HCT116 (cell line): ENCODE results near the gene REEP6. TPM values are rescaled to one million over a fixed set of nuclear protein-coding genes. Genes with fewer than 3 reads are reported as not detected.

Experiments used
- ATAC-seq: fragments of 200-7000 bp; cut with Tn5 transposase; 2 replicates; pipeline ENCODE4 v1.9.1; 2020; ENCODE audit warnings: mild to moderate bottlenecking, moderate library complexity
- BruUV-seq: library from RNA; stranded (reverse); fragments of 400-500 nt; replicated peaks from 2 replicates; lab custom pipeline; 2021; lab: Mats Ljungman, UMichigan
- CTCF ChIA-PET: fragments of 300-600 bp; sonication (Branson Sonifier 250); formaldehyde crosslinking; loops from one replicate; lab custom pipeline; 2021; ENCODE audit warnings: antibody characterized with exemption; lab: Charles Lee
- POLR2A ChIA-PET: fragments of 300-600, 350-600 bp; sonication (Branson Sonifier 250); formaldehyde crosslinking; loops from one replicate; lab custom pipeline; 2021; ENCODE audit warnings: antibody characterized with exemption; lab: Charles Lee
- RAD21 ChIA-PET, 2 experiments: fragments of 300-600 bp; sonication (Branson Sonifier 250); formaldehyde crosslinking; loops; one replicate each; lab custom pipeline; 2023; ENCODE audit warnings: low total read pairs in 2 of 2; ENCODE audit not compliant: uncharacterized antibody in 2 of 2, unreplicated experiment in 2 of 2, low non-redundant PET in 1 of 2; lab: Charles Lee
- DNase-seq: peaks from one replicate; pipeline ENCODE4 v3.0.0-alpha.2; 2010; ENCODE audit warnings: low read depth, low spot score
- H2AFZ ChIP-seq: fragments of 200-600 bp; shearing (Covaris generic), sonication (generic); 2 replicates; pipeline ENCODE4 v1.6.1; 2017; ENCODE audit warnings: low read depth, mixed run types, mixed read lengths, antibody characterized with exemption, low read length; ENCODE audit not compliant: poor library complexity, severe bottlenecking
- H3K27ac ChIP-seq: 2 replicates; pipeline ENCODE4 v1.5.1; 2012; ENCODE audit warnings: low read depth, low read length
- H3K27me3 ChIP-seq: fragments of 200-600 bp; sonication (generic); 2 replicates; pipeline ENCODE4 v1.6.1; 2016; ENCODE audit warnings: mixed run types, low read length, mixed read lengths; ENCODE audit not compliant: insufficient read depth
- H3K36me3 ChIP-seq, 2 experiments: fragments of 200-500 bp in 1 of 2; fragments of 200-600 bp in 1 of 2; sonication (Bioruptor generic) in 1 of 2; sonication (generic) in 1 of 2; 2 replicates each; pipeline versions ENCODE4 v1.5.1 to v1.6.1; 2014 to 2016; ENCODE audit warnings: low read length in 2 of 2, inconsistent platforms in 1 of 2, mixed read lengths in 1 of 2, mixed run types in 1 of 2; ENCODE audit not compliant: insufficient read depth in 2 of 2, control insufficient read depth in 1 of 2
- H3K4me1 ChIP-seq, 2 experiments: fragments of 200-600 bp in 1 of 2; sonication (generic) in 1 of 2; 2 replicates each; pipeline versions ENCODE4 v1.5.1 to v1.6.1; 2012 to 2017; ENCODE audit warnings: low read length in 2 of 2, inconsistent platforms in 1 of 2, mild to moderate bottlenecking in 1 of 2, mixed read lengths in 1 of 2, mixed run types in 1 of 2, moderate library complexity in 1 of 2; ENCODE audit not compliant: insufficient read depth in 2 of 2, control insufficient read depth in 1 of 2
- H3K4me2 ChIP-seq: fragments of 200-600 bp; sonication (generic); 2 replicates; pipeline ENCODE4 v1.6.1; 2017; ENCODE audit warnings: mixed run types, low read length, mixed read lengths
- H3K4me3 ChIP-seq, 2 experiments: fragments of 200-600 bp in 1 of 2; sonication (generic) in 1 of 2; replicated peaks in 1 of 2; 2 replicates each; pipeline ENCODE4 v1.5.1; 2011 to 2016; ENCODE audit warnings: low read length in 2 of 2, control low read depth in 1 of 2, low read depth in 1 of 2, mild to moderate bottlenecking in 1 of 2, mixed read lengths in 1 of 2, mixed run types in 1 of 2
- H3K79me2 ChIP-seq: fragments of 200-600 bp; sonication (generic); 2 replicates; pipeline ENCODE4 v1.6.1; 2017; ENCODE audit warnings: mild to moderate bottlenecking, mixed run types, low read length, moderate library complexity, mixed read lengths; ENCODE audit not compliant: insufficient read depth
- H3K9ac ChIP-seq: fragments of 200-600 bp; sonication (generic); 2 replicates; pipeline ENCODE4 v1.6.1; 2016; ENCODE audit warnings: low read length, mixed read lengths
- H3K9me2 ChIP-seq: fragments of 200-600 bp; sonication (generic), shearing (Covaris generic); 2 replicates; pipeline ENCODE4 v1.6.1; 2017; ENCODE audit warnings: mixed run types, mild to moderate bottlenecking, moderate library complexity; ENCODE audit not compliant: insufficient read depth
- H3K9me3 ChIP-seq, 2 experiments: fragments of 200-500 bp in 1 of 2; fragments of 200-600 bp in 1 of 2; sonication (Bioruptor generic) in 1 of 2; sonication (generic) in 1 of 2; 2 replicates each; pipeline ENCODE4 v1.6.1; 2014 to 2017; ENCODE audit warnings: low read length in 2 of 2, mixed read lengths in 2 of 2, inconsistent platforms in 1 of 2, low read depth in 1 of 2, mild to moderate bottlenecking in 1 of 2, mixed run types in 1 of 2, moderate library complexity in 1 of 2; ENCODE audit not compliant: control insufficient read depth in 1 of 2, insufficient read depth in 1 of 2
- H4K20me1 ChIP-seq: fragments of 200-600 bp; sonication (generic), shearing (Covaris generic); 2 replicates; pipeline ENCODE4 v1.6.1; 2017; ENCODE audit warnings: mixed run types, mild to moderate bottlenecking, moderate library complexity; ENCODE audit not compliant: insufficient read depth
- CEBPB ChIP-seq: IDR thresholded peaks from 2 replicates; pipeline ENCODE4 v1.6.1; 2012; ENCODE audit warnings: low read depth
- ELF1 ChIP-seq: IDR thresholded peaks from 2 replicates; pipeline ENCODE4 v1.6.1; 2012; ENCODE audit warnings: low read depth, borderline replicate concordance
- EZH2 ChIP-seq: fragments of 200-600 bp; sonication (generic); IDR thresholded peaks from 2 replicates; pipeline ENCODE4 v1.6.1; 2017; ENCODE audit warnings: antibody characterized with exemption, mixed run types
- EZH2phosphoT487 ChIP-seq: fragments of 200-600 bp; IDR thresholded peaks from 2 replicates; pipeline ENCODE4 v1.6.1; 2018; ENCODE audit warnings: antibody characterized with exemption, borderline replicate concordance
- FOSL1 ChIP-seq: IDR thresholded peaks from 2 replicates; pipeline ENCODE4 v1.6.1; 2012; ENCODE audit warnings: low read depth
- JUND ChIP-seq: IDR thresholded peaks from 2 replicates; pipeline ENCODE4 v1.6.1; 2012
- MAX ChIP-seq: IDR thresholded peaks from 2 replicates; pipeline ENCODE4 v1.6.1; 2012
- POLR2AphosphoS5 ChIP-seq: IDR thresholded peaks from 2 replicates; pipeline ENCODE4 v1.6.1; 2011; ENCODE audit warnings: mild to moderate bottlenecking, low read depth, low read length, moderate library complexity
- RAD21 ChIP-seq: IDR thresholded peaks from 2 replicates; pipeline ENCODE4 v1.6.1; 2012; ENCODE audit warnings: low read depth, mild to moderate bottlenecking
- SP1 ChIP-seq: IDR thresholded peaks from 2 replicates; pipeline ENCODE4 v1.6.1; 2012; ENCODE audit warnings: low read depth
- YY1 ChIP-seq: IDR thresholded peaks from 2 replicates; pipeline ENCODE4 v1.6.1; 2011; ENCODE audit warnings: low read length, low read depth, moderate library complexity, mild to moderate bottlenecking; ENCODE audit not compliant: insufficient replicate concordance; ENCODE audit errors: extremely low read depth
- ZFX ChIP-seq: fragments of 450-650 bp; IDR thresholded peaks from 2 replicates; pipeline ENCODE4 v1.6.1; 2017
- ZNF274 ChIP-seq: fragments of 200-500 bp; sonication (Bioruptor generic); IDR thresholded peaks from 2 replicates; pipeline ENCODE4 v1.6.1; 2014; ENCODE audit warnings: mild to moderate bottlenecking, low read depth, low read length, inconsistent platforms
- intact Hi-C: fragments of 100-400 bp; cut with micrococcal nuclease; formaldehyde crosslinking; loops from 2 replicates; pipeline ENCODE4 v1.10.0; 2022
- total RNA-seq: library from RNA; stranded (reverse); gene quantifications from one replicate; pipeline ENCODE4 v1.2.1, GENCODE V29; 2021; ENCODE audit not compliant: unreplicated experiment
- TF ChIP-seq, protein P1 (sequence below): IDR thresholded peaks from 2 replicates; pipeline ENCODE4 v1.6.1; 2012

The REEP6 gene
- total RNA-seq, 1 experiment from 2014 or later: 53.9 TPM

DNA sequence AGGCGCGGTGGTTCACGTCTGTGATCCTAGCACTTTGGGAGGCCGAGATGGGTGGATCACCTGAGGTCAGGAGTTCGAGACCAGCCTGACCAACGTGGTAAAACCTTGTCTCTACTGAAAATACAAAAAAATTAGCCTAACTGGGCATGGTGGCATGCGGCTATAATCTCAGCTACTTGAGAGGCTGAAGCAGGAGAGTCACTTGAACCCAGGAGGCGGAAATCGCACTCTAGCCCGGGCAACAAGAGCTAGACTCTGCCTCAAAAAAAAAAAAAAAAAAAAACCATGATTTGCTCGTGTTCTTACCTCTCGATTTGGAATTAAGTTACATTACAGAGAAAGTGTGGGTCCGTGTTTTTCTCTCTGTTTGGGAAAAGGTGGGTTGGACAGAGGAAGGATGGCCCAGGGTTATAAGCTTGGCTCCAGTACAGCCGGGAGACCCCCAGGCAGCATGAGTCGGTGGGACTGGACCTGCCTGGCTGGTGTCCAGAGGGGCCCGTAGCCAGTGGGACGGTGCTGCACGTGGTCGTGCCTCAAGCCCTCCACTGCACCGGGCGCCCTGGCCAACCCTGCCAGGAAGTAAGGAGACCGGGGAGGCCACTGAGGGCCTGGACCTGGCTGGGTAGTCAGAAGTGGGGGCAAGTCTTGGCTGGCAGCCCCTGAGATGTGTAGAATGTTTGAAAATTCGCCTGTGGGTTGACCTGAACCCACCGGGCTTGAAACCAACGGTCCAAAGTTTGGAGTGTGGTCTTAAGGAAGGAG lies 49.1 kb upstream of the REEP6 start:
- RAD21 ChIA-PET: no interaction called here
- H3K4me1 ChIP-seq: peaks cover 53 to 88% of the 10 kb centered on the region in 2 experiments
- no peak overlapping the region for H3K4me3 ChIP-seq
- no peak for ATAC-seq
- no TSS peak for BruUV-seq
- H3K27me3 ChIP-seq: no peaks in the 10 kb centered on the region
- peak overlapping the region; percentile 99; the same call in 1 of the 2 replicates for H3K4me2 ChIP-seq
- CTCF ChIA-PET: interaction anchor here (0.7 kb wide), 1 partner anchor 10 kb away, joined by 3 read pairs; no protein-coding TSS in a partner anchor
- peaks cover 45% of the 10 kb centered on the region for H3K79me2 ChIP-seq
- H3K9me3 ChIP-seq: no peaks in the 10 kb centered on the region
- intact Hi-C loops: no loop called here
- DNase-seq: no peak
- H2AFZ ChIP-seq: no peak overlapping the region
- peaks cover 21% of the 10 kb centered on the region; the same call in 1 of the 2 replicates for H4K20me1 ChIP-seq
- no peak for TF ChIP-seq EZH2phosphoT487
- no peak for TF ChIP-seq POLR2AphosphoS5
- TF ChIP-seq MAX: no peak
- TF ChIP-seq EZH2: no peak
- TF ChIP-seq SP1: no peak
- no peak for TF ChIP-seq ELF1
- TF ChIP-seq ZNF274: no peak
- TF ChIP-seq YY1: no peak
- no peak for TF ChIP-seq CEBPB
- TF ChIP-seq RAD21: no peak
- TF ChIP-seq FOSL1: no peak
- no peak for TF ChIP-seq ZFX
- TF ChIP-seq, protein P1, sequence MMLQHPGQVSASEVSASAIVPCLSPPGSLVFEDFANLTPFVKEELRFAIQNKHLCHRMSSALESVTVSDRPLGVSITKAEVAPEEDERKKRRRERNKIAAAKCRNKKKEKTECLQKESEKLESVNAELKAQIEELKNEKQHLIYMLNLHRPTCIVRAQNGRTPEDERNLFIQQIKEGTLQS: no peak
- TF ChIP-seq JUND: no peak
- H3K9ac ChIP-seq: peak overlapping the region; percentile 98
- no peaks in the 10 kb centered on the region for H3K9me2 ChIP-seq
- POLR2A ChIA-PET: interaction anchor here (1.9 kb wide), 1 partner anchor 14 kb away, joined by 7 read pairs; no protein-coding TSS in a partner anchor
- peak overlapping the region; percentile 82 for H3K27ac ChIP-seq
- peaks cover 13 to 35% of the 10 kb centered on the region in 2 experiments for H3K36me3 ChIP-seq
